Neural cell (in vitro differentiated cells): ENCODE measurements around the gene FRMD4A. TPM values are rescaled to one million over a fixed set of nuclear protein-coding genes. Genes with fewer than 3 reads are reported as not detected.

Source experiments
- H2AFZ ChIP-seq: fragments of 200-600, 300-800 bp; sonication (generic), shearing (Covaris generic); 2 replicates; pipeline ENCODE4 v1.6.0; 2014; ENCODE audit warnings: low read depth, mild to moderate bottlenecking, antibody characterized with exemption, low read length, moderate library complexity
- H3F3A ChIP-seq: fragments of 200-600 bp; shearing (Covaris generic); 2 replicates; pipeline ENCODE4 v1.6.1; 2016; ENCODE audit warnings: mild to moderate bottlenecking, moderate library complexity, mixed read lengths, antibody characterized with exemption, low read length; ENCODE audit not compliant: insufficient read depth, poor library complexity, severe bottlenecking
- H3K27ac ChIP-seq: fragments of 200-600, 300-800 bp; sonication (generic), shearing (Covaris generic); 2 replicates; pipeline ENCODE4 v1.5.1; 2014; ENCODE audit warnings: mild to moderate bottlenecking, low read length, moderate library complexity
- H3K27me3 ChIP-seq: fragments of 300-800, 200-600 bp; sonication (generic), shearing (Covaris generic); 2 replicates; pipeline ENCODE4 v1.6.0; 2014; ENCODE audit warnings: mild to moderate bottlenecking, low read depth, low read length, moderate library complexity; ENCODE audit not compliant: insufficient read depth
- H3K36me3 ChIP-seq: fragments of 300-800, 200-600 bp; sonication (generic), shearing (Covaris generic); 2 replicates; pipeline ENCODE4 v1.5.1; 2014; ENCODE audit warnings: mild to moderate bottlenecking, antibody characterized with exemption, low read length, moderate library complexity; ENCODE audit not compliant: insufficient read depth
- H3K4me2 ChIP-seq: fragments of 300-800, 200-600 bp; sonication (generic), shearing (Covaris generic); 2 replicates; pipeline ENCODE4 v1.6.0; 2014; ENCODE audit warnings: mild to moderate bottlenecking, low read length
- H3K4me3 ChIP-seq: fragments of 300-800, 200-600 bp; sonication (generic), shearing (Covaris generic); 2 replicates; pipeline ENCODE4 v1.5.1; 2014; ENCODE audit warnings: mild to moderate bottlenecking, low read length, moderate library complexity
- H3K79me2 ChIP-seq: fragments of 200-600 bp; shearing (Covaris generic); replicated peaks from 2 replicates; pipeline ENCODE4 v1.6.0; 2014; ENCODE audit warnings: mild to moderate bottlenecking, low read length, moderate library complexity; ENCODE audit not compliant: insufficient read depth
- H3K9ac ChIP-seq: fragments of 300-800, 200-600 bp; sonication (generic), shearing (Covaris generic); 2 replicates; pipeline ENCODE4 v1.6.1; 2016; ENCODE audit warnings: mild to moderate bottlenecking, low read length, mixed read lengths
- H3K9me2 ChIP-seq: fragments of 200-600 bp; shearing (Covaris generic); 2 replicates; pipeline ENCODE4 v1.6.1; 2016; ENCODE audit warnings: mild to moderate bottlenecking, low read length, mixed read lengths; ENCODE audit not compliant: insufficient read depth
- H3K9me3 ChIP-seq: fragments of 200-600, 300-800 bp; sonication (generic), shearing (Covaris generic); 2 replicates; pipeline ENCODE4 v1.6.1; 2016; ENCODE audit warnings: mild to moderate bottlenecking, mixed run types, low read length, moderate library complexity, mixed read lengths
- H4K20me1 ChIP-seq: fragments of 200-600 bp; shearing (Covaris generic); 2 replicates; pipeline ENCODE4 v1.6.1; 2016; ENCODE audit warnings: mild to moderate bottlenecking, mixed run types; ENCODE audit not compliant: insufficient read depth
- EP300 ChIP-seq: fragments of 450-650 bp; conservative IDR thresholded peaks from 2 replicates; pipeline ENCODE4 v1.6.1; 2014; ENCODE audit warnings: antibody characterized with exemption, mild to moderate bottlenecking, moderate library complexity; ENCODE audit not compliant: poor library complexity, severe bottlenecking
- EZH2 ChIP-seq: fragments of 200-600, 300-800 bp; shearing (Covaris generic), sonication (generic); IDR thresholded peaks from 2 replicates; pipeline ENCODE4 v1.6.1; 2014; ENCODE audit warnings: antibody characterized with exemption, low read length, borderline replicate concordance, mild to moderate bottlenecking; ENCODE audit not compliant: insufficient read depth, poor library complexity, severe bottlenecking
- MXI1 ChIP-seq: fragments of 450-650 bp; conservative IDR thresholded peaks from 2 replicates; pipeline ENCODE4 v1.6.1; 2014; ENCODE audit warnings: antibody characterized with exemption, mild to moderate bottlenecking; ENCODE audit not compliant: poor library complexity, severe bottlenecking
- POLR2AphosphoS5 ChIP-seq: IDR thresholded peaks from 2 replicates; pipeline ENCODE4 v1.6.1; 2012
- RAD21 ChIP-seq: fragments of 450-650 bp; conservative IDR thresholded peaks from 2 replicates; pipeline ENCODE4 v1.6.1; 2014; ENCODE audit warnings: antibody characterized with exemption, mild to moderate bottlenecking, moderate library complexity
- REST ChIP-seq: IDR thresholded peaks from 2 replicates; pipeline ENCODE4 v1.6.1; 2012; ENCODE audit warnings: borderline replicate concordance
- SMC3 ChIP-seq: fragments of 450-650 bp; conservative IDR thresholded peaks from 2 replicates; pipeline ENCODE4 v1.6.1; 2014; ENCODE audit warnings: antibody characterized with exemption, mild to moderate bottlenecking, moderate library complexity; ENCODE audit not compliant: poor library complexity
- TAF1 ChIP-seq: IDR thresholded peaks from 2 replicates; pipeline ENCODE4 v1.6.1; 2012; ENCODE audit warnings: low read depth
- polyA plus RNA-seq: library from polyadenylated mRNA; depleted of rRNA; stranded (reverse); fragments of >200 nt; gene quantifications from 2 replicates; pipeline ENCODE4 v1.2.3, GENCODE V29; 2014
- TF ChIP-seq, protein P1 (sequence below): fragments of 450-650 bp; IDR thresholded peaks from 2 replicates; pipeline ENCODE4 v1.5.1; 2014; ENCODE audit warnings: antibody characterized with exemption, mild to moderate bottlenecking, moderate library complexity; ENCODE audit not compliant: poor library complexity, severe bottlenecking

FRMD4A gene
- polyA plus RNA-seq, 1 donor from 2014 or later, result 36.5 TPM

GRCh38 chr10:13629116-13629515 lies 701.6 kb downstream of the FRMD4A start:
- H3K27ac ChIP-seq, result no peak overlapping the region
- no peaks in the 10 kb centered on the region for H3K79me2 ChIP-seq
- TF ChIP-seq MXI1, result no peak
- TF ChIP-seq REST, result no peak
- no peak for TF ChIP-seq SMC3
- TF ChIP-seq EP300, result no peak
- no peak for TF ChIP-seq TAF1
- no peak for TF ChIP-seq EZH2
- no peak for TF ChIP-seq RAD21
- TF ChIP-seq POLR2AphosphoS5, result no peak
- TF ChIP-seq, protein P1, sequence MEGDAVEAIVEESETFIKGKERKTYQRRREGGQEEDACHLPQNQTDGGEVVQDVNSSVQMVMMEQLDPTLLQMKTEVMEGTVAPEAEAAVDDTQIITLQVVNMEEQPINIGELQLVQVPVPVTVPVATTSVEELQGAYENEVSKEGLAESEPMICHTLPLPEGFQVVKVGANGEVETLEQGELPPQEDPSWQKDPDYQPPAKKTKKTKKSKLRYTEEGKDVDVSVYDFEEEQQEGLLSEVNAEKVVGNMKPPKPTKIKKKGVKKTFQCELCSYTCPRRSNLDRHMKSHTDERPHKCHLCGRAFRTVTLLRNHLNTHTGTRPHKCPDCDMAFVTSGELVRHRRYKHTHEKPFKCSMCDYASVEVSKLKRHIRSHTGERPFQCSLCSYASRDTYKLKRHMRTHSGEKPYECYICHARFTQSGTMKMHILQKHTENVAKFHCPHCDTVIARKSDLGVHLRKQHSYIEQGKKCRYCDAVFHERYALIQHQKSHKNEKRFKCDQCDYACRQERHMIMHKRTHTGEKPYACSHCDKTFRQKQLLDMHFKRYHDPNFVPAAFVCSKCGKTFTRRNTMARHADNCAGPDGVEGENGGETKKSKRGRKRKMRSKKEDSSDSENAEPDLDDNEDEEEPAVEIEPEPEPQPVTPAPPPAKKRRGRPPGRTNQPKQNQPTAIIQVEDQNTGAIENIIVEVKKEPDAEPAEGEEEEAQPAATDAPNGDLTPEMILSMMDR, result no peak
- H2AFZ ChIP-seq, result no peak overlapping the region
- H3K9me2 ChIP-seq, result no peaks in the 10 kb centered on the region
- H4K20me1 ChIP-seq, result no peaks in the 10 kb centered on the region
- H3K4me3 ChIP-seq, result no peak overlapping the region
- no peaks in the 10 kb centered on the region for H3K9me3 ChIP-seq
- no peak overlapping the region for H3K4me2 ChIP-seq
- H3F3A ChIP-seq, result no peaks in the 10 kb centered on the region
- no peak overlapping the region for H3K9ac ChIP-seq
- H3K27me3 ChIP-seq, result no peaks in the 10 kb centered on the region
- peaks cover 4% of the 10 kb centered on the region for H3K36me3 ChIP-seq

GRCh38 chr10:13628661-13629060 lies 702.1 kb downstream of the FRMD4A start:
- no peak for TF ChIP-seq SMC3
- no peak for TF ChIP-seq EP300
- no peak for TF ChIP-seq RAD21
- TF ChIP-seq REST, result no peak
- TF ChIP-seq TAF1, result no peak
- TF ChIP-seq, protein P1, result no peak
- no peak for TF ChIP-seq EZH2
- TF ChIP-seq POLR2AphosphoS5, result no peak
- no peak for TF ChIP-seq MXI1

More at GRCh38 chr10:13628661-13629060, 702.1 kb downstream of the FRMD4A start:
- no peaks in the 10 kb centered on the region for H3K27me3 ChIP-seq
- no peak overlapping the region for H2AFZ ChIP-seq
- no peaks in the 10 kb centered on the region for H4K20me1 ChIP-seq
- H3K4me2 ChIP-seq, result no peak overlapping the region
- no peaks in the 10 kb centered on the region for H3K79me2 ChIP-seq
- no peak overlapping the region for H3K9ac ChIP-seq
- H3K9me2 ChIP-seq, result no peaks in the 10 kb centered on the region
- no peaks in the 10 kb centered on the region for H3F3A ChIP-seq
- H3K36me3 ChIP-seq, result peaks cover 8% of the 10 kb centered on the region
- no peak overlapping the region for H3K4me3 ChIP-seq
- H3K9me3 ChIP-seq, result no peaks in the 10 kb centered on the region
- H3K27ac ChIP-seq, result no peak overlapping the region
